NCI-H2196 (cell line): ENCODE measurements around the gene EVC.

Experiments
- DNase-seq: peaks from one replicate; lab custom pipeline; 2025; ENCODE audit not compliant: unreplicated experiment; lab: John Stamatoyannopoulos, UW

The EVC gene

DNA sequence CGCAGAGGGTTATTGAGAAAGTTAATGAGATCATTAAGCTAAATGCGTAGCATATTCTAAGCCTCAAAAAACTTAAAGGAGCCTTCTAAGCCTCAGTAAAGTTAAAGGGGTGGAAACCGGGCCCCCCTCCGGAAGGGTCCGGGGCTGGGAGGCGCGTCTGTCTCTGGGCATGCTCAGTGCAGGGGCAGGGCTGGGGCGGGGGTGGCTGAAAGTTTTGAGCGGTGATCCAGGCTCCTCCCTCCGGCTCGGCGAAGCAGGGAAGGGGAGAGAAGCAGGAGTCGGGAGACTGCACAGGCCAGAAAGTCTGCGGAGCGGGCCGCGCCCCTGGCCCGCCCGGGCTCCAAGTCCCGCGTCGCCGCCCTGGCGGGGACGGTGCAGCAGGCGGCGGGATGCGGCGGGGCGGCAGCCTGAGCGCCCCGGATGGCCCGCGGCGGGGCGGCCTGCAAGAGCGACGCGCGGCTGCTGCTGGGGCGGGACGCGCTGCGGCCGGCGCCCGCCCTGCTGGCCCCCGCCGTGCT is at the start of gene EVC:
EVC (plus strand) TSS at position 241 of the 518 bp plus-strand sequence; CDS start at position 421, 180 bp downstream.
- peak; percentile 26 for DNase-seq

DNA sequence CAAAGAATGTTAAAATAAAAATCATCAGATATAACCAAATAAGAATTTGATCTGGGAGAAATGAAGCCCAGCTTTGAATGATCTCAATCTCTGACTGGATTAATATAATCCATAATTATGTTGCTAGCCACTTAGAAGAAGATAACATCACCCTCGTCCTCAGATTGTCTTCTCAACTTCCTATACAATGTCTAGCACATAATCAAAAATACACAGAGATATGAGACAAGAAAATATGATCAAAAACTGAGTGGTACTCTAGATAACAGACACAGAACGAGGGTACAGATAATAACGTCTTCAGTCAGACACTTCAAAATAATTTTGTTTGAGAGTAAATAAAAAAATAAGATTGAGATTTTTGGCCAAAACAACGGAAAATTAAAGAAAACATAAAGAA is 49.8 kb upstream of the EVC start:
- DNase-seq, result no peak

DNA sequence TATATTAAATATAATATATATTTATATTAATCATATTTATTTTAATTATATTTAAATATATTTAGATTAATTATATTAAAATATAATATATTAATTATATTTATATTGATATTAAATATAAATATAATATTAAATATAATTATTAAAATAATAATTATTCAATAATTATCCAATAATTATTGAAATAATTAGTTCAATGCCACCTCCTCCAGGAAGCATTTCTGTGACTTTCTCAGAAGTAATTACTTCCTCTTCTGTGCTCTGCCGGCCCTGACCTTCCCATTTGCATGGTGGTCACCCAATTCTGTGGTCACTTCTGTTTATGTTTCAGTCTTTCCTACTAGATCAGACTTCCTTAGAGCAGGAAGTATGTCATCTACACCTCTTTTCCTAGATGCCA is 48.4 kb upstream of the EVC start:
- DNase-seq, result no peak

DNA sequence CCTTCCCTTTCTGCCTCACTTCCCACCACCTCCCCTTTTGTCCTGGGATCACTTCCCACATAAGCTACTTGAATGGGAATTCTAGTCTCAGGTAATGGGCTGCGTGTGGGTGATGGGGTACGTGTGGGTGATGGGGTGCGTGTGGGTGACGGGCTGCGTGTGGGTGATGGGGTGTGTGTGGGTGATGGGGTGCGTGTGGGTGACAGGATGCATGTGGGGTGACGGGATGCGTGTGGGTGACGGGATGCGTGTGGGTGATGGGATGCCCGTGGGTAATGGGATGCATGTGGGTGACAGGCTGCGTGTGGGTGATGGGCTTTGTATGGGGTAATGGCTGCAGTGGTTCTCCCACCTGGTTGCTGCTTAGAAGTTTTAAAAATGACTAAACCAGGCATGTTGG is 46.2 kb upstream of the EVC start:
- no peak for DNase-seq

DNA sequence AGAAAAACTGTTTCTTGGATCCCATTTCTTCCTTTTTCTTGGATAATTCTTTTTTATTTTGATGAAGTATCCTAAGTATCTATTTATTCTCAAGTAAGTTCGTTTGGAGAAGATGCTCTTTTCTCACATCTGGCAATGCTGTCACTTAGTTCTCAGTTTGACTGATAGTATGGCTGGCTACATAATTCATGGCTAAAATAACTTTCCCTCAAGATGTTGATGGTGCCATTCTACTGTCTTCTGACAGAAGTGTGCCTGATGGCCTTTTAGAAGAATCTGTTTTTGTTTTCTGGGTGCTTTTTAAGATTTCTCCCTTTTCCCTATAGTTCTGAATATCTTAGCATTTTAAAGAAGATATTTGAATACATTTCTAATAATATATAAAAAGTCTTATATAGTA is 44.3 kb upstream of the EVC start:
- no peak for DNase-seq

DNA sequence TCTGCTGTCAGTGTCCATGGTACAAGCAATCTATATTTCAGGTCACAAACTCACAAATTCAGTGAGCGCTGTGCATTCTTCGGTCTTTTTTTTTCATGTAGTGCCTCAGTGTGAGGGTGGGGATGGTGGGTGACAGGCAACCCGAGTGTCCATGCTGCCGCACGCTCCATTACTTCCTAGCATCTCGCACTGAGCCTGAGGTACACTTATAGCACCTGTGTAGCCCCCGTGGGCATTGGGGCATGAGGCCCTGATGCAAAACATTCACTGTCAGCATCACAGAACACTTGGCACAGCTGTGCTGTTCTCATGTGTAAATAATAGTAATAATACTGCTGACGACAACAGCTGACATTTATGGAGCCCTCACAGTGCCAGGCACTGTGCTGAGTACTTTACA is 34.2 kb upstream of the EVC start:
- DNase-seq, result no peak

DNA sequence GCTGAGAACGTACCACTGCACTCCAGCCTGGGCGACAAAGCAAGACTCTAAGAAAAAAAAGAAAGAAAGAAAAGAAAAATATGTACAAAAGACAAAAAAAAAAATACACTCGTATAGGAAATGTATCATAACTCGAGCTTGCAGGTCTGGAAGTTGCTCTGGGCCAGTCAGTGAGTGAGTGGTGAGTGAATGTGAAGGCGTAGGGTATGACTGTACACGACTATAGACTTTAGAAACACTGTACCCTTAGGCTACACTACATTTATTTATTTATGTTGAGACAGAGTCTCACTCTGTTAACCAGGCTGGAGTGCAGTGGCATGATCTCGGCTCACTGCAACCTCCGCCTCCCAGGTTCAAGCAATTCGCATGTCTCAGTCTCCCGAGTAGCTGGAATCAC is 32.0 kb upstream of the EVC start:
- DNase-seq, result no peak

DNA sequence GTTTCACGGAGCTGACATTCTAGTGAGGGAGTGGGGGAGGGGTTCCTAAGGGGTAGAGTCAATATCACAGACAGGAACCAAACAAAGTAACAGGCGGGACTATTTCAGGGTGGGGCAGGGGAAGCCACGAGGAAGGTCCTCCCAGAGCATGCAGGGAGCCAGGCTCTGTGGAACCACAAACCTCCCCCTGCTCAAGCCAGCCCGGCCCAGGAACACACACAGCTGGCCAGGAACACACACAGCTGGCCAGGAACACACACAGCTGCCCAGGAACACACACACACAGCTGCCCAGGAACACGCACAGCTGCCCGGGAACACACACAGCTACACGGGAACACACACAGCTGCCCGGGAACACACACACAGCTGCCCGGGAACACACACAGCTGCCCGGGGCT is 27.4 kb upstream of the EVC start:
- DNase-seq, result no peak

DNA sequence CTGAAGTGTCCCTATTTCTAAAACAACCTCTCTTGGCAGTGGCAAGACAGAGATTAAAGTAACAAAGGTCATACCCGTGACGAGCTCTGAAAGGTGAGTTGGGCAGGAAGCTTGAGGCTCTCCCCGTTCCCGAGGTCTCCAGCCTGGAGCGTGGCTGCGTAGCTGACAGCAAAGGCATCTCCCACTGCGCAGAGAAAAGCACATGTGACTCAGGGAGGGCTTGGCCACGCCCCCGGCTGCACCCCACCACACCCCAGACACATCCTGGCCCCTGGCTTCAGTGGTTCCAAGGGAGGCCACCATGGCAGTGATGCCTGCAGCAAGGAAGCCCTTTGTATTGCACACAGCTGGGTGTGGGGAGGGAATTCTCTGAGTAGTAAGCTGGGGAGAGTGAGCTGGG is 25.7 kb upstream of the EVC start:
- no peak for DNase-seq

DNA sequence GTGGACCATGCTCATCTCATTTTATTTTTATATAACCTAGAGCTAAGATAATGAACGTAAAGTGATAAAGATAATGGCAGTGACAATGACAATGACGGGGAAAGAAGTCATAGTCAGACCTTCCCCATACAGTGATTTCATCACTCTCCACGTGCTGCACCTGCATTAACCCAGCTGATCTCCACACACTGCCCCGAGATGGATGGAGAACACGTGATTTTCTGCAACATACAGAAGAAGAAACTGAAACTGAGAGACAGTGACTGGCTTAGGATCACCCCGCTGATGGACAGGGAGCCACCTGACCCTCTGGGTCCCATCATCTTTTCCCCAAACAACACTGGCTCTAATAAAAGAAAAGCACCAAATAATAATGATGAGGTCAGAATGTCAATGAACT is 24.7 kb upstream of the EVC start:
- no peak for DNase-seq

DNA sequence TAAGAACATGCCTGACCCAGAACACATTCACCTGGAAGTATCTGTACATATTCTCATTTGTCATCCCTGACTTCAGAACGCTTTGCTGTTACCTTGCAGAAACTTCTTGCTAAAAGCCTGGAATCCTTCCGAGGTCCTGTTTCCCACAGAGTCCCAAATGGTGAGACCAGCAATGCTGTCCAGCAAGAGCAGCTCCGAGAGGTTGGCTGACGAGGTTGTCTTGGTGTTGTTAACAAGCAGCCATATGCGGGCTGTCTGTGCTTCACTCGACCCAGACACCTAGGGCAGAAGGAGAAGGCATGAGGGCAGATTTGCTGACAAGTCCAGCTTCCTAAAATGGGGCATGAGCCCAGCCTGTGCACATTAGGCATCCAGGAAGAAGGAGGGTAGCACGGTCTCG is 21.9 kb upstream of the EVC start:
- no peak for DNase-seq

DNA sequence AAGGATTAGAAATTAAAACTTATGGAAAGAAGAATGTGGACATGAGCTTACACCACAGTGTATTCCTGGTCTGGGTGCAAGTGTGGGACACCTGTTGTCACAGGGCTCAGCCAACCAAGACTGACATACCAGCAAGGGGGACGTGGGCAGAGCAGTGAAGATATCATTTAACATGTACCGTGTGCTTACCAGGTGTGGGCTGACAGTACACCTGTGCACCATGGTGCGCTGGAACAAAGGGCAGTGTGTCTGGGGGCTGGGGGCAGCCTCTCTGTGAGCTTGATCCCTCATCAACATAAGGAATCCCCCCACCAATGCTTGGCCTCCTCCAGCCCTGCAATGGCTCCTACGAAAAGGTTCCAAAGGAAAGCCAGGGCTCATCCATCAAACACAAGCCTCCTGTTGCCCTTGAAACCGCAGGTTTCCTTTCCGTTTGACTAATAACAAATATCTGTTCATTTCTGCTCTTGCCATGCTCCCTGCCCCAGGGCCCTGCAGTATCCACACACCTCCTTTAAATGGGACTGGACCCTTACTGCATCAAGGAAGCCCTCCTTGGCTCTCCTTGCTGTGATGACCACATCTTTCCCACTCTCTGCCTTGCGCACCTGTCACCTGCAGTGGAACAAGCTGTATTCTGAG is 19.4 kb upstream of the EVC start:
- no peak for DNase-seq

DNA sequence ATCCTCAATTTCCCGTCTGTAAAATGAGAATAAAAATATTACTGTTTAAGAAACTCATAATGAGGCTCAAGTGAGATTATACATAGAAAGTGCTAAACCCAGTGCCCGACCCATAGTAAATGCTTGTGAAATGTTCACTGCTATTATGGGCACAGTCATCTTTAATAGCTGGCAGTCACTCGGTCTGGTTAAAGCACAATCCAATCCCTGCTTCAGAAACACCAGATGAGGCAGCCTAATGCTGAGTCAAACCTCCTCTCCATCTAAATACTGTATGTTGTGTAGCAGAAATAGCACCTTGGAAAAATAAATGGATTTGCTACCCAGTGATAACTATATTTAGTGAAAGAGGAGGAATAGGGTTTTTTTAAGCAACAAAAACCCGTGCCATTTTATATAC is 17.1 kb upstream of the EVC start:
- DNase-seq, result no peak

DNA sequence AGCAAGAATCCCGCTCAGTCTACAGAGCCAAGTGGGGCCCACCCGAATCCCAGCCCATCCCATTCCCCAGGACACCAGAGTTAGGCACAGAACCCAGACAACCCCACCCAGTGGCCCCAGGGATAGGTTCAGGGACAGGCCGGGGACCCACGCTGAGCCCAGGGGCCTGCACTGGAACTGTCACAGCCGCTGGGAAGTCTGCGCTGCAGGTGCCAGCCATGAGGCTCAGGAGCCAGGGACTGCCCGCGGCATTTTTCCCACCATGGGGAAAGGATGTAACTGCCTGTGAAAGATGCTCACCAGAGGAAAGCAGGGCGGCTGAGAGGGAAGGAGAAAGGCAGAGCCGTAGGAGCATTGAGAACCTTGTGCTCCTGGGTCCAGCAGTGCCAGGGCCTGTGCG is 14.7 kb upstream of the EVC start:
- DNase-seq, result no peak

DNA sequence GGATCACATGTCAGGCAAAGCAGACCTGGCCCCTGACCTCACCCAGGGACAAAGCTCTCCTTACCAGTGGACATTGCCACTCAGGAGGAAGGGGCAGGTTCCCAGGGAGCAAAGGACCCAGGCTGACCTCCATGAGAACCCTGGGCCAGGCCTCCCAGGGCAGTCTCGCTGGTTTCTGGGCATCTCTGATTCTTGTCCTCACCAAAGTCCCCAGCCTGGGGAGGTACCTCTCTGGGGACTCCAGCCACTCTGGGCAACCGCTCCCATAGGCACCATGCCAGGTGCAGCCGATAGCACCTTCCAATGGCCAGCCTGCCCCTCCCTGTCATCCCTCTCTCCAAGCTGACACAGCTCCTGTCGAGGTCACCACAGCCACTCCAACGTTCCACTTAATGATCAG is 10.5 kb upstream of the EVC start:
- no peak for DNase-seq

DNA sequence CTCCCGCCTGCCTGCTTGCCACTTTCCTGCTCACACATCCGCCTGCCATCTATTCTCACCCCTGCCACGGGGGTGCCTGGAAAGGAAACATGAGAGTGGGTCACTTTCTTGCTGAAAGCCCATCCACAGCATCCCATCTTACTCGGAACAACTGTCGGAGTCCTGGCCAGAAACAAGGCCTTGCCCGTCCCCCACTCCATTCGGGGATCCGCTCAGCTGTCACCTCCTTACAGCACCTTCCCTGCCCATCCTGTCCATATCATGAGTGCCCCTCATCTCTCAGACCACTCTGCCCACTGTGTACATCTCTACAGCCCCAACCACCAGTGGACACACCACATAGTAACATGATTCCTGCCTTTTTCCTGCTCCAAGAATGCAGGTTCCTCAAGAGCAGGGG is 9.0 kb upstream of the EVC start:
- no peak for DNase-seq

DNA sequence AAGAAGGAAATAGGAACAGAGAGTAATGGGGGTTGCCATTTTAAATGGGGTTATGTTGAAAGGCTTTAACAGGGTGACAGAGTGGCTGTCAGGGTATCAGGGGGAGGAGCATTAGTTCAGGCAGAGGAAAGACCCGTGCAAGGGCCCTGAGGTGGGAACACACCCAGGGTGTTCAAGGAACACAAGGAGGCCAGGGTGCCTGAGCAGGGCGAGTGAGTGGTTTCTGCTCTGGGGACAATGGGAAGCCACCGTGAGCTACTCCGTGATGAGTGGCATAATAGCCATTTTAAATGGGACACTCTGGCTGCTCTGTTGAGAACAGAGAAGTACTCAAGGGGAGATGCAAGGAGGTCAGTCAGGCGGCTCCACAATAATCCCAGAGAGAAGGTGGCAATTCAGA is 7.2 kb upstream of the EVC start:
- no peak for DNase-seq

DNA sequence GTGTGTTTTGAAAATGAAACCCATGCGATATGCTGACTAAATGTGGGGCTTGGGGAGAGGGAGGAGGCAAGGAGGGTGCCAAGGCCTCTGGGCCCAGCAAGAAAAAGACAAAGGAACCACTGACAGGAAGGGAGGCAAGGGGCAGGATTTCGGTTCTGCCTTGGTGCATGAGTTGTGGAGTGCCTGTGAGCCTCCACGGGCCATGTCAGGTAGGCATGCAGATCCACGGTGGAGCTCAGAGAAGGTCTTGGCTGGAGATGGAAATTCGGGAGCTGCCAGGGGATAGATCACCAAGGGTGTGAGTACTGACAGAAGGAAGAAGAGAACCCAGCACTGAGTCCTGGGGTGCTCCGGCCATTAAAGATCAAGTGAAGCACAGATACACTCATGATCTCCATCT is 6.7 kb upstream of the EVC start:
- DNase-seq, result no peak

DNA sequence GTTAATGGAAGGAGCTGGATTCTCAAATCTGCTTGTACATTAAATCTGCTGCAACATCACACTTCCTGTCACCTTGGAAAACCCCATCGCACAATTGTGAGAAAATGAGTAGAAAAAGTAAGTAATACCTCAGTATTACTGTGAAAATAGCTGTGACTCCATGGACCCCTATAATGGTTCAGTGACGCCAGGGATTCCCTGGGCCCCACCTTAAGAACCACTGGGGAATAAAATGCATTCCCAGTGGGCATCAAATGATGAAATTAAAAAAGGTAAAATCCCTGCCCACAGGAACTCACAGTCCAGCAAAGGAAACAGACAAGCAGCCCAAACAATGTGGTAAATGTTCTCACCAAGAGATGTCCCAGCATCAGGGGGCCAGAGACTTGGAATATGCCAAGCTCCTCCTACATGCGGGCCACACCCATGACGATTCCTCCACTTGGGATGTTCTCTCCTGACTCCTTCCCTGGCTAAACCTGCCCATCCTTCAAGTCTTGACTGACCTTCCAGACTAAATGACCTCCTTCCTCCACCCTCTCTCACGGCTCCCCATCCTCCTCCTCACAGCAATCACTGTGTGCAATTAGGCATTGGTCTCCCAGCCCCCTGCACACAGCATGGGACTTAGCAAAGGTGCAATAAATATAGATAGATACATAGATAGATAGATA is 5.2 kb upstream of the EVC start:
- no peak for DNase-seq

DNA sequence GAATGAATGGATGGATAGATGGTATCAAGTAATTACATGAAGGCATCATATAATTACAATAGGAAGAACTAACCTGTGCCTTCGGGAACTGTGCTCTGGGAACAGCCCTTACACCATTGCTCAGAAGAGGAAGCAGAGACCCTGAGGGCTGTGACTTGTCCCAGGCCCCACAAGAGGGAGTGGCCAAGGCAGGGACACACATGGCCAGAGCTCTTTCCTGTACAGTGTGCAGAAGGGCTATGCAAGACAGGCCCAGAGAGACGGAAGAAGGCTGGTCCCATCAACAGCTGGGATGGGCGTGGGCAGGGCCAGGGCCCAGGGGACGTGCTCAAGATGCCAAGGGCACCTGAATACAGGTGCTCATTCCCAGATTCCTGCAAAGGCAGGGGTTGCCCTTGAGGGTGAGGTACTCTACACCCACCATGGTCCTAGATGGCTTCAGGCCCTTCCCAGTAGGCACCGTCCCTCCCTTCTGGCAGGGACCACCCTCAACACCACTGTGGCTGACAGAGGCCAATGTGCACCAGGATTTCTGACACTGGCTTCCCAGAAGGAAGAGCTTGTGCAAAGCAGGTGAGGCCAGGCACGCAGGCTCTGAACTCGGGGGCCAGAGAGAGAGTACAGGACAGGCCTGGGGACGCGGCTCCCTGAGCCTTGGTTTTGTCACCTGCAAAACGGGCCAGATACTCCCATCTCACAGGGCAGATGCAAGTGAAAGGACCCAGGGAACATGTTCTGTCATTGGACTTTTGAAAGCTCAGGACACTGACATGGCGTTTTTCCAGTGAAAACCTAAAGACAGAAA is 4.3 kb upstream of the EVC start:
- no peak for DNase-seq

DNA sequence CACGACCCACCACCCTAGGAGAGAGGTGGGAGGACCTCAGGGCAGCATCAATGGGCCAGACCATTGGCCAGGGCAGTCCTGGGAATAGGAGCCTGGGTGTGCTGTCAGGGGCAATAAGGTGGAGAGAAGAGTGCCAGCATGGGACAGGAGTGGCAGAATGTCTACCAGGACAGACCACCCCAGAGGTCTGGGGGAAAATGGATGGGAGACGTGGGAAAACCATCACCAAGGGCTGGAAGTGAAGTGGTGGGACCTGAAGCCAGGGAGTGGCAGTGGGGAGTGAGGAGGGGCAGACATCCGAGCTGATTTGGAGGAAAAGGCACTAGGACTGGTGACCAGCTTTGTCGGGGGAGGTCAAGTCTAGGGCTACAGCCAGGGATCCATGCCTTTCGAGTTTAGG is 3.6 kb upstream of the EVC start:
- DNase-seq, result no peak

DNA sequence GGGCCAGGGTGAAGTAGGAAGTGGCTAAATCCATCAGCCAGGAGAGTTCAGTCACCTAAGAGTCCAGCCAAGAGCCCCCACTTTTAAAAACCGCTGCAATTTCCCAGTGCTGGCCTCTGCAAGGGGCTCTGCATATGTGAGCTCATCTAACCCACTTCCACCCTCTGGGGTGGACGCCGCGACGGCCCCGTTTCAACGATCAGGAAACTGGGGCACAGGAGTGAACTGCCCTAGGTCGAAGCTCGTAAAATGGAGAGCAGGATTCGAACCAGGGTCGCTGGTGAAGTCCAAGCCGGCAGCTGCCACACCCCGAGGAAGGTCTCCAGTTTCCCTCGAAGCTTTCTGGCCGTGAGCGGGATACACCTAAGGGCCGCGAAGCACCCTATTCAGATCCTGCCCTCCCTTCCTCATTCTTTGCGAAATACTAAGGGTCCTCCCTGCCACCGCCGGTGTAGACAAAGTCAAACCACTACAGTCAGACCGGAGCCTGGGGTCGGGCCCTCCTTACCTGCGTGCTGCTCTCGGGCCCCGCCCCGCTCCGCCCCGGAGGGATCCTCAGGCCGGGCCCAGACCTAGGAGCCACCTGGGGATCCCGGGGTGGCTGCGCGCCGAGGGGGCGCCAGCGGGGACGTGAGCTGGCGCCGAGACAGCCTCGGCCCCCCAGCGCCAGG is 3.1 kb upstream of the EVC start:
- DNase-seq, result no peak
